Measurements from ENCODE around the gene RACK1.

DNA sequence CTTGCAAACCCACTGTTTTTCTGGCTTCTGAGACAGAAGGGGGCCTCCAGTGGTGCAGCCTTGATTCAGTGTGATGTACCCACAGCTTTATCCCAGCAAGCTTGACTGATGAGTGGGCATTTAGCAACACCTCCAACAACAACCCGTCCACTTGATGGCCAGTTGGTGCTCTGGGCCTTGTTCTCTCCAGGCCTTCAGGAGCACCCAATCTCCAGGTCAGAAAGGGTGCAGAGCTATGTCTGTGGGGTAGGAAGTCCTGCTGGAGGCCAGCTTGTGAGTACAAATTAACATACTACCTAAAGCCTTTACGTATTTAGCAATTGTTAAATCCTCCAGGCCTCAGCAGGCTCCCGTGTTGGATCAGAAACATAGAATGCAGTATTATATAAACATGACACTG is 27.4 kb upstream of the RACK1 start:
- TF ChIP-seq, protein P1, sequence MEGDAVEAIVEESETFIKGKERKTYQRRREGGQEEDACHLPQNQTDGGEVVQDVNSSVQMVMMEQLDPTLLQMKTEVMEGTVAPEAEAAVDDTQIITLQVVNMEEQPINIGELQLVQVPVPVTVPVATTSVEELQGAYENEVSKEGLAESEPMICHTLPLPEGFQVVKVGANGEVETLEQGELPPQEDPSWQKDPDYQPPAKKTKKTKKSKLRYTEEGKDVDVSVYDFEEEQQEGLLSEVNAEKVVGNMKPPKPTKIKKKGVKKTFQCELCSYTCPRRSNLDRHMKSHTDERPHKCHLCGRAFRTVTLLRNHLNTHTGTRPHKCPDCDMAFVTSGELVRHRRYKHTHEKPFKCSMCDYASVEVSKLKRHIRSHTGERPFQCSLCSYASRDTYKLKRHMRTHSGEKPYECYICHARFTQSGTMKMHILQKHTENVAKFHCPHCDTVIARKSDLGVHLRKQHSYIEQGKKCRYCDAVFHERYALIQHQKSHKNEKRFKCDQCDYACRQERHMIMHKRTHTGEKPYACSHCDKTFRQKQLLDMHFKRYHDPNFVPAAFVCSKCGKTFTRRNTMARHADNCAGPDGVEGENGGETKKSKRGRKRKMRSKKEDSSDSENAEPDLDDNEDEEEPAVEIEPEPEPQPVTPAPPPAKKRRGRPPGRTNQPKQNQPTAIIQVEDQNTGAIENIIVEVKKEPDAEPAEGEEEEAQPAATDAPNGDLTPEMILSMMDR (IDR thresholded peaks at IDR 0.05; ENCODE audit: low read length), result no peak
- TF ChIP-seq EZH2phosphoT487 (IDR thresholded peaks at IDR 0.05; ENCODE audit: low read length) (no peak), EZH2 (optimal IDR thresholded peaks at IDR 0.05; ENCODE audit: low read depth, low read length) (no peak)

Measured in MM.1S (cell line).